Ishikawa (cell line): Measurements from ENCODE around the gene KCNIP4.

Experiments used
- CREB1 ChIP-seq: IDR thresholded peaks from 2 replicates; pipeline ENCODE4 v1.6.1; 2012; ENCODE audit warnings: low read depth
- EGR1 ChIP-seq: IDR thresholded peaks from 2 replicates; pipeline ENCODE4 v1.6.1; 2012
- EP300 ChIP-seq: IDR thresholded peaks from 2 replicates; pipeline ENCODE4 v1.6.1; 2012; ENCODE audit warnings: borderline replicate concordance
- RAD21 ChIP-seq: IDR thresholded peaks from 2 replicates; pipeline ENCODE4 v1.6.1; 2012; ENCODE audit warnings: low read depth
- TAF1 ChIP-seq: IDR thresholded peaks from 2 replicates; pipeline ENCODE4 v1.6.1; 2012; ENCODE audit warnings: low read depth, mild to moderate bottlenecking
- TCF12 ChIP-seq: IDR thresholded peaks from 2 replicates; pipeline ENCODE4 v1.6.1; 2012; ENCODE audit warnings: low read depth

DNA sequence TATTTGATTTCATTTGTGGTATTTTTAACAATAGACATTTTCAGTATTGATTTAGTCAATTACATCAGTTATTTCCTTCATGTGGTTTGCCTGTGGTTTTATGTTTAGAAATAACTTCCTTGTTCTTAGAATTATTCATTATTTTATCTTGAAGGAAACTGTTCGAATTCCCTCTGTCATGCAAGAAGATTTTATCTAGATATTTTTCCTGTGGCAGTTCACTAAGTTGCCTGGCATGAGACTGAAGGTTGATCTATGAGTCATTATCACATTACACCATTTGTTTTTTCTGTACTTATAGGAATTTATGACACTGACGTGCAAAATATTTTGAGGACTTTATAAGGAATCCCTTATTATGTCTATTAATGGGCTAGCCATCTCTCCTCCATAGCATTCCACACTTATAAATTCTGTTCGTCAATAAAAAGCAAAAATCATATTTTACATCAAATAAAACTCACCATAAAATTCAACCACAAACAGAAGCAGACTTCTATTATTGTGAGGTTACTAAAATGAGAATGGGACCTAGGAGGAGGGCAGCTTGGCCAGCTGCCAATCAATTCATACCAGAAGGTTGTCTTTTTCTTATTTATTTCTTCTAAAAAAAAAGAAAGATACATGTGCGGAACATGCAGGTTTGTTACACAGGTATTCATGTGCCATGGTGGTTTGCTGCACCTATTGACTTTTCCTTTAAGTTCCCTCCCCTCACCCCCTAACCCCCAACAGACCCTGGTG, 179.0 kb downstream of the KCNIP4 start:
- TF ChIP-seq EGR1 = no peak
- TF ChIP-seq RAD21 = no peak
- no peak for TF ChIP-seq EP300
- TF ChIP-seq TCF12 = no peak
- TF ChIP-seq TAF1 = no peak
- TF ChIP-seq CREB1 = no peak
